Stimulated activated CD4-positive, alpha-beta T cell treated with anti-CD3 and anti-CD28 coated beads, Interleukin-1b, Interleukin-23, amount 100 ng/mL, for 4 hours (primary cell): Measurements from ENCODE around the gene CAPN14.
A peak's percentile ranks its signal among the peaks of the same experiment; 100 is the strongest.
"Not testable (repeated sequence)": the region's sequence is repeated elsewhere in the genome, so short reads cannot be mapped to it uniquely, and the experiment has no call there.

Source experiments
- DNase-seq, 2 donors: peaks; one replicate each; pipeline ENCODE4 v3.0.0-alpha.2; 2020; ENCODE audit warnings: low read depth in 2 of 2

The CAPN14 gene

DNA sequence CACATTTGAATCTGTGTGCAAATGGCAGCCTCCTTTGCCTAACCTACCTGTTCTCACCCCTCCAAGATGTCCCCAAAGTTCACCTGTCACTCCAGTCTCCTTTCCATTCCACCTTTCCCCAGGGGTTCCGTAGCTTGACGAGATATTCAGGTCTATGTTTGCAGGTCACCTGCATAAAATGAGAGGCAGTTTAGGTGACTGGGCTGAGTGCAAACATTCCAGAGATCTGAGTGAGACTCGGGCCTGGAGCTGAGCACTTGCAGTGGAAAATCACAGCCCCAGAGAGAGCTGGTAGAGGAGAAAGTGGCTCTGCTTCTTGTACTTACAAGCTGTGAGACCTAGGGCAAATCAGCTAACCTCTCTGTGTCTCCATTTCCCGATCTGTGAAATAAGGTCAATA, 20.1 kb downstream of the CAPN14 start:
- DNase-seq = no peak

GRCh38 chr2:31196622-31197021, 20.7 kb downstream of the CAPN14 start:
- no peak for DNase-seq

DNA sequence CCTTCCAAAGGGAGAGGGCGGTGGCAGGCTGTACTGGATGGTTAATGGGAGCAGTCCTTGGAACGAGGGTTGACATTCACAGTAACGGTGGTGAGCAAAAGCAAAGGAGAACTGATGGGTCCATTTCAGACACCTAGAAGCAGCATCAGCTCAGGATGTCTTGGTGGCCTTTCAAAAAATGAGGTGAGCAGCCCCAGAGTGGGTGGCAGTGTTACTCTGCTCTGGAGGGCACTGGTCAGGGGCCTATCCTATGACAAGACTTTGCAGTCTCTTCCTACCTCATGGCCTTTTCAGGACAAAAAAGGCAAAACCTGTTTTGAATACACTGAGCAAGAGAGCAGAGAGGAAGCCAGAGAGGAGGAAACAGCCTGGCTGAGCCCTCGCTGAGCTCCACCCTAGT, 23.5 kb downstream of the CAPN14 start:
- DNase-seq = no peak

GRCh38 chr2:31192851-31193392, 24.4 kb downstream of the CAPN14 start:
- no peak for DNase-seq

DNA sequence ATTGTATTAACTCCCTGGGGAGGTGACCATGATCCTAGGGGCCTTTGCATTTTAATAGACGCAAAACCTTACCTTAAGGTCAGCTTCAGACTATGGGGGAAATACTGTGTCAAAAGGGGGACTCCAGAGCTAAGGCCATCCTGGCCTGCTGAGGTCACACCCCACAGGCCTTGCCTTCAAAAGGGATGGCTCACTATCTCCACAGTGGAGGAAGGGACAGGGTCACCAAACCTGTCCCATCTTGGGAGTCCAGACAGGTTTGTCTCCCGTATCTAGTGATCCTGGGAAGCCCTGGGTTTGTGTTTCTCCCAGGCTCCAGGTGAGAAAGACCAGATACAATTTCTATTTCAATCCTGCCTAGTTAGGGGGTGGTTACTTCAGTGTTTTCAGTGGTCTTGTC, 24.9 kb downstream of the CAPN14 start:
- DNase-seq = no peak

DNA sequence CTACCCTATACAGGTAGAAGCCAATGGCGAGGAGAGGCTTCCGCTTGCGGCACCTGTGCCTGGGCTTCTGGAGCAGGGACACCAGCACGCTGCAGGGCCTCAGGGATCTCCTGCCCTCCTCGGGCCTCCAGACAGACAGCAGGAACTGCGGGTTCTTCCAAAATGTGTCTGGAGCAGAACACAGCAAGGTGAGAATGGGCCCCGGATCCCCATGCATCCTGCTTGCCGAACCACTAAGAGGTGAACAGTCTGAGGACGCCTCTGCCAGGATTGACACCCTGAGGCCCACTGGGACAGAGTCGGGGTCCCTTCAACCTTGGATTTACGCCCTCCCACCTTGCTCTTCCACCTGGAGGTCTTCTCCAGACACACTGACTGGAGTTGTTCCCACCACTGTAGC, 25.4 kb downstream of the CAPN14 start:
- DNase-seq = no peak

- DNase-seq = no peak
Measured at GRCh38 chr2:31190188-31190587, 27.1 kb downstream of the CAPN14 start.

DNA sequence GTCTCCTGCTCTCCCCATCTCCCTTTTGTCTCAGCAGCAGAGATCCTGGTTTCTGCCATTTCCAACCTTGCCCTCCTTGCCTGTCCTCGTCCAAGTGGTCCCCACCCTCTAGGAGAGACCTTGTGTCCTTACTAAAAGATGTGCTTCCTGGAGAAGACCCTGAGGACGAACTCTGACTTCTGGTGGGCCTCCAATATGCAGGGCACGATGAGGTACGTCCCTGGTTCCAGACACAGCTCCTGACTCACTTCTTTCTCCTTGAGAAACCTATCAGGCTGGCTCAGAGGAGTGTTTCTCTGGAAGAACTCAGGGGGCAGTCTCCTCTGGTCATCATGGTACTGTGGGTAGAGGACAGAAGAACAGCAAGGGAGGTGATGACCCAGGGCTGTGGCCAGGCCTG, 28.2 kb downstream of the CAPN14 start:
- no peak for DNase-seq

DNA sequence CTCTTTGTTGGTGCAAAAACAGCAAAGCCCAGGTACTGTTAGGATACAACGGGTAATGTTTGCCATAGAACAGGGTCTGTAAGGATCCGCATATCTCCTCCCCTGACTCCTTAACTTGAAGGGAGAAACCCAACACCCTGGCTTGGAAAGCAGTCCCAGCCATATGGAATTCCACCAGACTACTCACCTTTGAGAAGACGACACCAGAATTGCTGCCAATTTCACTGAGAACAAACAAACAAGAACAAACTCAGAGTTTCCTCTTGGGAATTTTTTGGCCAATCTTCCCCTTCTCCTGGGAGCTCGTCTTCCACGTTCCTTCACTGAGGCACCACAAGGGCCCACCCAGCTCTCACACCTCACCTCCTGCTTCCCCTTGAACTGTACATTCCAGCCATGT, 29.2 kb downstream of the CAPN14 start:
- DNase-seq = no peak

DNA sequence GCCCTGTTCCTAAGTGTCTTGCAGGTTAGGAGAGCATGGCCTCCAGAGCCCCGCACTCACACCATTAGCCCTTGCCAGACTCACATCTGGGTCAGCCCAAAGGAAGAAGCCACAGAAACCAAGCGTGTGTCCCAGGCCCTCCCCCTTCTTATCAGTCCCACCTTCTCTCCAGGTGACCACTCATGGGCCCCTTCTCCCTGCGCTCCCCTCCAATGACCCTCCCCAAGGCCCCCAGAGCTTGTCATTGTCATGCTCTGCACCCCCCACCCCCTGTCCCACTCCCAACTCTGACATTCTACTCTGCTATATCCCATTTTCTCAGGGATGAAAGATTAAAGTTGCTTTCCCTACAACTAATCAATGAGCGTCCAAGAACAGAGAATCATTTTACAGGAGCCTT, 30.1 kb downstream of the CAPN14 start:
- DNase-seq = no peak

GRCh38 chr2:31183973-31184372, 33.3 kb downstream of the CAPN14 start:
- not testable (repeated sequence) for DNase-seq

DNA sequence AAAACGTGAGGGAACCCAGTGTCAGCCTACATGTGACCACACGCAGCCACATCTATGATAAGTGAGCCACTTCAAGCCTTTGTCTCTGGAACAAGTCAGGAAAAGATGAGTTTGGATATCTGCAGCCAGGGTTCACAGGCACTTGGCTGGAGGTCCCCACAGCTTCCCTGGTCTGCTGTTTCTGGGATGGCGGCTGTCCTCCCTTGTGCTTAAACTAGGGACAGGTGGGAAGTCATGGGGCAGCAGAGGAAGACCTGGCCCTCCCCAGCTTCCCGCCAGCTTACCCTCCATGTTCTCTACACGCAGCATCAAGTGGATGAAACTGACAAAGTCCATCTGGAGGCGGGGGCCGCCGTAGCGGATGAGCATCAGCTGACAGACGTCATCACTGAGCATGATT, 40.6 kb downstream of the CAPN14 start:
- no peak for DNase-seq

DNA sequence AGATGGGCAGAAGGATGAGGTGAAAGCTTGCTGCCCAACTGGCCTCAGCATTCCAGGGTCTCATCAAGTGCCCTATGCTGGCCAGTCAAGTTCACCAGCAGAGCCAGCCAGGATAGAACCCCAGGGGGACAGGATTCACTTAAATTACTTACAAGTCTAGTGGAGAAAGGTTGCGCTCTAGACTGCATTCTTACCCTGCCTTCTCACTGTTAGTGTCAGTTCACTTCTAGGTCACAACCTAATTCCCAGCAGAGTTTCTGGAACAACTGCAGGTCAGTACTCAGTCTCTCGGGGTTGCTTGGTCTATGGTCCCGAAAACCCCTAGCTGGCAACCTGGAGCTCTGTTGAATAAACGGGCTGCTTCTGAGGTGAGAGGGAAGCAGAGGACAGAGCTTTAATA, 46.2 kb downstream of the CAPN14 start:
- DNase-seq = no peak

- peak; percentile 7 to 20 for DNase-seq
Measured at GRCh38 chr2:31170071-31170698, 47.1 kb downstream of the CAPN14 start.

DNA sequence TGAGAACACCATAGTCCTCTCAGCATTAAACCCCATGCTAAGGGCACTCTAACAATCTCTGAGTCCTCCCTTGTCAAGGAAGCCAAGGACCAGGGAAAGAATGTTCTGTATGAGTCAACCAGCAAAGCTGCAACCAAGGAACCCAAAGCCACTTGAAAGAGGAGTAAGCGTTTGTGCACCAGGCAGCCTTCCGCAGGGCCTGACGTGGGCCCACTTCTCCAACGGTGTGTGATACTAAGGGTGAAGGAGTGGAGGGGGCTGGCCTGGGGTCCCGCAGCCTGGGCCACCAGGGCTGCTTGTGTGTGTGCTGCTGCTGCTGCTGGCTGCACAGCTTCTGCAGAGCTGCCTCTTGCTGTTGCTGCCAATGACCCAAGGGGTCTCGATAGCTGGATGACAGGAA, 49.0 kb downstream of the CAPN14 start:
- no peak for DNase-seq

DNA sequence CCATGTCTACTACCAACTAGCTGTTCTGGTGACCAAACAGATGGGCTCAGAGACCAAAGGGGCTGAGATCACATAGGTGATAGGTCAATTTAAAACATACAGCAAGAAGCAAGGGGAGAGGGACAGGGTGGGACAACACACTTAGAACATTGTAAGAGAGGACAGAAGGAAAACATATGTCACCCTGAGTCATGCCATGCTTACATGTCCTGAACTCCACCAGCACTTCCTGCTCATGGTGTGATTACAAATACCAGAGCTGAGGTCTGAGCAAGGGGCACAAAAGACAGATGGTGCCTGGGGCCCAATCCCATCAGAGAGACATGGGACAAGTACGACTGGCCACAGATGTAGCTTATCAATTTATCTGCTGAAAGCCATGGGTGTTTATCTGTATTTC, 50.4 kb downstream of the CAPN14 start:
- no peak for DNase-seq

DNA sequence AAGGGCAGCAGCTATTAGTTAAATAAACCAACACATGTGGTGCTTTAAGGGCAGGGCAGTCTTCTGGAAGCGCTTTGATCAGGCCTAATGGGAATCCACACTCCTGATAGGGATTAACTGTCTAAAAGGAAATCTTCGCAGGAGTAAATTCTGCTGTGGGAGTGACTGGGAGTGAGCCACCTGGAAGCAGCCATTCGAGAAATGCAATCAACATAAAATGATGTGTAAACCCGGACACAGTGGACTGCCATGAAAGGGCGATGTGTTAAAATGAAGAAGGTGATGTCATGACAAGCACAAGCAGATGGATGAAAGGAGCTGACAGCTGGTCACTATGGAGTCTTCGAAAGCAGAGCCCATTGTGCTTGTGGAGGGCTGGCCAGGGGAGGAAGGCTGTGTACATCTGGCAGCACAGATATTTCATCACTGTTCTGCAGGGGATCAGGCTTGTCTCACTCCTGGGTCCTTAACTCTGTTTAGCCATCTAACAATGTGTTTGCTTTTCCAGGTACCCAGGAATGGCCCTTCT, 54.2 kb downstream of the CAPN14 start:
- no peak for DNase-seq

DNA sequence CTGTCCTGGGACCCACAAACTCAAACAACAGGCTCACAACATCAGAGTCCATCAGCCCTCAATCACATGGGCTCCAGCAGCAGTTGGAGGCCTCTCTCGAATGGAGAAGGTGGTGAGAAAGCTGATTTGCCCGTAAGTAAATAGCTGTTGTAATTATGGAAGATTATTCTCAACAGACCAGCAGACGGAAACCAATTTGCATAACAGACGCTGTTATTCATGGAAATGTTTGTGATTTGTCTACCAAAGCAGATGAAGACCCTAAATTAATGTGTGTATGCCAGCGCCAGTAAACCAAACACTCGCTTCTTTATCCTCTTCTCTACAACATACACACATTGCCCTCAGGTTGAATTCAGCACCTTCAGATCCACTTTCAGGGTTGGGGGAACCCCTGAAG, 55.7 kb downstream of the CAPN14 start:
- no peak for DNase-seq

GRCh38 chr2:31151501-31151900, 65.8 kb downstream of the CAPN14 start:
- DNase-seq = no peak

GRCh38 chr2:31150120-31150670, 67.1 kb downstream of the CAPN14 start:
- no peak for DNase-seq

- DNase-seq = no peak
Measured at GRCh38 chr2:31148514-31148913, 68.8 kb downstream of the CAPN14 start.

DNA sequence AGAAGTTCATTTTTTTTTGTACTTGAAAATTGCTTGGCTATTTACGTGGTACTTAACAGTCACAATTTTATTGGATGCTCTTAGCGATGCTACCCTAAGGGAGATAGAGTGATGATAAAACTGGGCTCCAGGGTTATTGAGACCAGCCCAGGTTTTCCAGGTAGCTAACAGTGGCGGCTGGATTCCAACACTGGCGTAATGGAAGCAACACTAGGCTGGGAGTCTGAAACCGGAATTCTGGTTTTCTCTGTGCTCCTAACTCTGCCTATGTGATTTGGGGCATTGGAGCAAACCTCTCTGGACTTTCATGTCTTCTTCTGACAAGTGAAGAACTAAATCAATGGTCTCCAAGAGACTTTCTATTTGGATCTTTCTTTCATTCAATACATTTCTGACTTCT, 69.7 kb downstream of the CAPN14 start:
- DNase-seq = no peak

GRCh38 chr2:31142110-31142509, 75.2 kb downstream of the CAPN14 start:
- no peak for DNase-seq
